Calu3 (cell line): Measurements from ENCODE around the gene PACRG. TPM values are rescaled to one million over a fixed set of nuclear protein-coding genes. Genes with fewer than 3 reads are reported as not detected.

Experiments
- BruUV-seq: library from RNA; stranded (reverse); fragments of 400-500 nt; replicated peaks from 2 replicates; lab custom pipeline; 2021; lab: Mats Ljungman, UMichigan
- CTCF ChIA-PET: fragments of 300-600 bp; sonication (Branson Sonifier 250); formaldehyde crosslinking; loops from one replicate; lab custom pipeline; 2022; ENCODE audit warnings: antibody characterized with exemption; lab: Charles Lee
- DNase-seq: peaks from one replicate; pipeline ENCODE4 v3.0.0; 2022
- H3K27ac Mint-ChIP-seq: one replicate; pipeline ENCODE4 v1.8.0; 2022; ENCODE audit warnings: mixed read lengths; ENCODE audit not compliant: unreplicated experiment
- H3K27me3 Mint-ChIP-seq: one replicate; pipeline ENCODE4 v1.8.0; 2022; ENCODE audit warnings: mixed read lengths; ENCODE audit not compliant: unreplicated experiment
- H3K36me3 Mint-ChIP-seq: one replicate; pipeline ENCODE4 v1.8.0; 2022; ENCODE audit warnings: mild to moderate bottlenecking, moderate library complexity, mixed read lengths; ENCODE audit not compliant: insufficient read depth, unreplicated experiment
- H3K4me1 Mint-ChIP-seq: one replicate; pipeline ENCODE4 v1.8.0; 2022; ENCODE audit warnings: mild to moderate bottlenecking, low read depth, mixed read lengths; ENCODE audit not compliant: unreplicated experiment
- H3K4me3 Mint-ChIP-seq: one replicate; pipeline ENCODE4 v1.8.0; 2022; ENCODE audit warnings: mild to moderate bottlenecking, low read depth, moderate library complexity, mixed read lengths; ENCODE audit not compliant: unreplicated experiment
- H3K9me3 Mint-ChIP-seq: one replicate; pipeline ENCODE4 v1.8.0; 2022; ENCODE audit warnings: low read depth, mixed read lengths; ENCODE audit not compliant: unreplicated experiment
- intact Hi-C: fragments of 100-400 bp; cut with micrococcal nuclease; formaldehyde crosslinking; loops from one replicate; pipeline ENCODE4 v1.10.0; 2022; ENCODE audit not compliant: unreplicated experiment
- total RNA-seq: library from RNA; stranded (reverse); gene quantifications from 2 replicates; pipeline ENCODE4 v1.2.3, GENCODE V29; 2022
- TF ChIP-seq, protein P1 (sequence below): fragments of 200-600 bp; IDR thresholded peaks from one replicate; pipeline ENCODE4 v1.8.0; 2022; ENCODE audit warnings: antibody characterized with exemption; ENCODE audit not compliant: unreplicated experiment

Gene PACRG
- total RNA-seq, 1 experiment from 2014 or later, result 1.5 TPM

DNA sequence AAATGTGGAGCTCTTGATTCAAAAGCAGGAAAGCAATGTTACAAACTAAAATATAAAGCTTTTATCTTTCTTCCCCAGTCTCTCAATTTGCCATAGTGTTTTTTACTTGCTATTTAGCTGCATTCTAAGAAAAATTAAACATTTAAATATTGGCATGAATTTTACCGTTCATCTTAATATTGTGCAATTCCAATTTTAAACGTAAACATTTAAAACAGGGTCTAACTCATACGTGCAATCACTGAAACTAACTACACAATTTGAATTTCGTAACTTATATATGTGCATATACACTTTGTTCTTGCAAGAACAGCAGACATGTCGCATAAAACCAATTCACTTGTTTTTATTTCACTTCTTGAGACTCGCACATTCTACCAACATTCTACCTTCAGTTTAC, 405.9 kb downstream of the PACRG start:
- Mint-ChIP-seq H3K9me3 (no peaks in the 10 kb centered on the region), H3K27me3 (peaks cover 3% of the 10 kb centered on the region), H3K4me3 (no peak overlapping the region), H3K27ac (no peak overlapping the region), H3K4me1 (peaks cover 8% of the 10 kb centered on the region), H3K36me3 (no peaks in the 10 kb centered on the region)
- intact Hi-C loops, result no loop called here
- TF ChIP-seq, protein P1, sequence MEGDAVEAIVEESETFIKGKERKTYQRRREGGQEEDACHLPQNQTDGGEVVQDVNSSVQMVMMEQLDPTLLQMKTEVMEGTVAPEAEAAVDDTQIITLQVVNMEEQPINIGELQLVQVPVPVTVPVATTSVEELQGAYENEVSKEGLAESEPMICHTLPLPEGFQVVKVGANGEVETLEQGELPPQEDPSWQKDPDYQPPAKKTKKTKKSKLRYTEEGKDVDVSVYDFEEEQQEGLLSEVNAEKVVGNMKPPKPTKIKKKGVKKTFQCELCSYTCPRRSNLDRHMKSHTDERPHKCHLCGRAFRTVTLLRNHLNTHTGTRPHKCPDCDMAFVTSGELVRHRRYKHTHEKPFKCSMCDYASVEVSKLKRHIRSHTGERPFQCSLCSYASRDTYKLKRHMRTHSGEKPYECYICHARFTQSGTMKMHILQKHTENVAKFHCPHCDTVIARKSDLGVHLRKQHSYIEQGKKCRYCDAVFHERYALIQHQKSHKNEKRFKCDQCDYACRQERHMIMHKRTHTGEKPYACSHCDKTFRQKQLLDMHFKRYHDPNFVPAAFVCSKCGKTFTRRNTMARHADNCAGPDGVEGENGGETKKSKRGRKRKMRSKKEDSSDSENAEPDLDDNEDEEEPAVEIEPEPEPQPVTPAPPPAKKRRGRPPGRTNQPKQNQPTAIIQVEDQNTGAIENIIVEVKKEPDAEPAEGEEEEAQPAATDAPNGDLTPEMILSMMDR, result no peak
- DNase-seq, result no peak
- BruUV-seq, result no TSS peak
- CTCF ChIA-PET, result no interaction called here

DNA sequence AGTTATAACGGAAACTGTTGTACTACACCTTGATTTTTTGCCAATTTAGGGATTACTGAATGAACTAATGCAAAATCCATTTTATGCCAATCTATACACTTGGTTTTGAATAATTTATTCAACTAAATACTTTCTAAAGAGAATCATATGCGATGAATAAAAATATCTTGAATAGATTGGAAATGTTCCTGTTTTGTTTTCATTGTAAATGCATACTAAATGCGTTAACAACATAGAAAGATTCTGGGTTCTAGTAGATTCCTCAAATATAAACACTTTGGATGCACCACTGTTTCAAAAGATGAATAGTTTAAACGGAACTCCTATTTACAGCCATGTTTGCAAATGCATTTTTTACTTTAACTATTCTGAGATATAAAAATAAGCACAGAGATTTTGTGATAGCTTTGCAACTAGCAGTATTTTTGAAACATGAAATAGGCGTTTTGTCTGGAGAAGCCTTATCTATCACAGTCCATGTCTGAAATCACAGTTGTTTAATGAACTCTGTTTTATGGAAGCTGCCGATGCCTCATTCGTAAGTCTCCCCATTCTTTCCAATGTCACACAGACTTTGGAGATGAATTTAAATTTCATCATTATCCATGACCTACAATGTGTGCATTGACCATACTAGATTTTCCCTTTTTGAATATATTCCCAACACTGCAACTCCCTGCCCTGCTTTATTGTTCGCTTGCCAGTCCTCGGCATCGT, 409.1 kb downstream of the PACRG start:
- Mint-ChIP-seq H3K27ac (no peak overlapping the region), H3K4me3 (no peak overlapping the region), H3K36me3 (no peaks in the 10 kb centered on the region), H3K27me3 (peaks cover 21% of the 10 kb centered on the region), H3K9me3 (no peaks in the 10 kb centered on the region), H3K4me1 (peaks cover 8% of the 10 kb centered on the region)
- intact Hi-C loops, result no loop called here
- CTCF ChIA-PET, result interaction anchor here (1.0 kb wide), 1 partner anchor 9 kb away, joined by 3 read pairs; no protein-coding TSS in a partner anchor
- no TSS peak for BruUV-seq
- no peak for DNase-seq
- TF ChIP-seq, protein P1, result no peak

DNA sequence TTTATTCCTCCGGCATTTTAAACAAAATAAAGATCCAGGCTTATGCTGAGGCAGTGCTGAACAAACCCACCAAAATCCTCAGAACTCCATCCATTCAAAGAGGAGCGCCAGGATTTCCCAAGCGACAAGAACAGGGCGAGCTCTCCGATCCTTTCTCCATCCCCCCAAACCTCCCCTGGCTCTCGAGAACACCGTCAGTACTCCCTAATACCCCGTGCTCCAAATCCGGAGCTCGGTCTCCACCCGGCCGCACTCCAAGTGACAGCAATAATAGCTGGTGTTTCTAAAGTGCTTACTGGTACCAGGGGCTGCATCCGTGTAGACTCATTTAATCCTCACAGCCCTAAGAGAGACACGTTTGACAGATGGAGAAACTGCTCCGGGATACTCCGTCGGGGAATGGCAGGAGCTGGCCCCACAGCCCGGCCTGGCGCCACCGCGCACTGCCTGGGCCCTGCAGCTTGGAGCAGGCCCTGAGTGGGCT, 409.7 kb downstream of the PACRG start:
- no peak for DNase-seq
- no TSS peak for BruUV-seq
- Mint-ChIP-seq H3K27me3 (peaks cover 21% of the 10 kb centered on the region), H3K9me3 (no peaks in the 10 kb centered on the region), H3K27ac (no peak overlapping the region), H3K36me3 (no peaks in the 10 kb centered on the region), H3K4me3 (no peak overlapping the region), H3K4me1 (peaks cover 8% of the 10 kb centered on the region)
- CTCF ChIA-PET, result interaction anchor here (1.0 kb wide), 1 partner anchor 10 kb away, joined by 3 read pairs; no protein-coding TSS in a partner anchor
- TF ChIP-seq, protein P1, result no peak
- intact Hi-C loops, result no loop called here

DNA sequence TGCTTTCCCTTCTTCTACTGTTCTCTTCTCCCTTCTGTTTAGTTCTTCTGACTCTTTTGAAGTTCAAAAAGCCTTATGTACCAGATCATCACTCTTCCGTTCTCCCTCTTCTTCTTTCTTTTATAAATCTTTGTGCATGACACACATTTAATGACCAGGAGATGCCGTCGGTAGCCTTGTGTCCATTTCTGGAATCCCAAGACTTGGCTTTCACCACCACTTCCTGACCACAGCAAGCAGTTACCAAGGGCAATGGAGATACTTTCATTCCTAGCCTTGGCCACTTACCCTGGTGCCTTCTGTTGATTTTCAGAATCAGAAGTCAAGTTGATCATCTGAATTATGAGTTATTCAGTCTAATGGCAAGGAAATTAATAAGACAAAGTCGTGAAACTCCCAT, 418.3 kb downstream of the PACRG start:
- Mint-ChIP-seq H3K27me3 (peaks cover 16% of the 10 kb centered on the region), H3K4me1 (no peaks in the 10 kb centered on the region), H3K36me3 (no peaks in the 10 kb centered on the region), H3K9me3 (no peaks in the 10 kb centered on the region), H3K27ac (no peak overlapping the region), H3K4me3 (no peak overlapping the region)
- CTCF ChIA-PET, result interaction anchor here (0.6 kb wide), 1 partner anchor 29 kb away, joined by 5 read pairs; no protein-coding TSS in a partner anchor
- TF ChIP-seq, protein P1, result no peak
- no TSS peak for BruUV-seq
- intact Hi-C loops, result no loop called here
- no peak for DNase-seq
